GM10266 (cell line): ENCODE data around the gene PLEKHM2.

ENCODE experiments used
- DNase-seq: peaks from one replicate; pipeline ENCODE4 v3.0.0; 2012; ENCODE audit errors: extremely low spot score
- CTCF ChIP-seq: IDR thresholded peaks from 2 replicates; pipeline ENCODE4 v1.5.1; 2012; ENCODE audit warnings: mild to moderate bottlenecking, low read depth; ENCODE audit not compliant: control insufficient read depth, insufficient read depth; ENCODE audit errors: missing control alignments

The PLEKHM2 gene

GRCh38 chr1:15682936-15683341 is 1.2 kb upstream of the PLEKHM2 start:
- TF ChIP-seq CTCF: no peak
- DNase-seq: no peak

- no peak for TF ChIP-seq CTCF
- no peak for DNase-seq
These were observed 628 bp upstream of the PLEKHM2 start for GRCh38 chr1:15683345-15684039.

GRCh38 chr1:15684468-15685291 is 560 bp downstream of the PLEKHM2 start:
- no peak for TF ChIP-seq CTCF

GRCh38 chr1:15685820-15686219 is 1.7 kb downstream of the PLEKHM2 start:
- DNase-seq: no peak
- TF ChIP-seq CTCF: no peak

More at GRCh38 chr1:15684468-15685291, 560 bp downstream of the PLEKHM2 start:
- DNase-seq: peak; percentile 68

GRCh38 chr1:15687446-15687845 is 3.3 kb downstream of the PLEKHM2 start:
- no peak for TF ChIP-seq CTCF
- no peak for DNase-seq

- no peak for TF ChIP-seq CTCF
- no peak for DNase-seq
These were observed 6.2 kb downstream of the PLEKHM2 start for GRCh38 chr1:15690317-15690716.

GRCh38 chr1:15691434-15692032 is 7.4 kb downstream of the PLEKHM2 start:
- no peak for TF ChIP-seq CTCF
- no peak for DNase-seq
